GM06990 (cell line): ENCODE data around the gene CHRD.

Experiments
- DNase-seq: peaks from one replicate; pipeline ENCODE4 v3.0.0-alpha.2; 2011; ENCODE audit not compliant: insufficient read length; ENCODE audit errors: extremely low read depth
- H3K27me3 ChIP-seq: replicated peaks from 2 replicates; pipeline ENCODE4 v1.6.0; 2011; ENCODE audit warnings: low read length; ENCODE audit not compliant: control insufficient read depth, insufficient read depth
- H3K36me3 ChIP-seq: 2 replicates; pipeline ENCODE4 v1.5.1; 2011; ENCODE audit warnings: low read length; ENCODE audit not compliant: control insufficient read depth, insufficient read depth
- H3K4me3 ChIP-seq: replicated peaks from 2 replicates; pipeline ENCODE4 v1.5.1; 2011; ENCODE audit warnings: low read depth, mild to moderate bottlenecking, control low read depth, low read length
- TF ChIP-seq, protein P1 (sequence below): IDR thresholded peaks from 2 replicates; pipeline ENCODE4 v1.5.1; 2011; ENCODE audit warnings: low read length, control low read depth, mild to moderate bottlenecking, inconsistent platforms; ENCODE audit not compliant: insufficient read depth, poor library complexity, severe bottlenecking

The CHRD gene

DNA sequence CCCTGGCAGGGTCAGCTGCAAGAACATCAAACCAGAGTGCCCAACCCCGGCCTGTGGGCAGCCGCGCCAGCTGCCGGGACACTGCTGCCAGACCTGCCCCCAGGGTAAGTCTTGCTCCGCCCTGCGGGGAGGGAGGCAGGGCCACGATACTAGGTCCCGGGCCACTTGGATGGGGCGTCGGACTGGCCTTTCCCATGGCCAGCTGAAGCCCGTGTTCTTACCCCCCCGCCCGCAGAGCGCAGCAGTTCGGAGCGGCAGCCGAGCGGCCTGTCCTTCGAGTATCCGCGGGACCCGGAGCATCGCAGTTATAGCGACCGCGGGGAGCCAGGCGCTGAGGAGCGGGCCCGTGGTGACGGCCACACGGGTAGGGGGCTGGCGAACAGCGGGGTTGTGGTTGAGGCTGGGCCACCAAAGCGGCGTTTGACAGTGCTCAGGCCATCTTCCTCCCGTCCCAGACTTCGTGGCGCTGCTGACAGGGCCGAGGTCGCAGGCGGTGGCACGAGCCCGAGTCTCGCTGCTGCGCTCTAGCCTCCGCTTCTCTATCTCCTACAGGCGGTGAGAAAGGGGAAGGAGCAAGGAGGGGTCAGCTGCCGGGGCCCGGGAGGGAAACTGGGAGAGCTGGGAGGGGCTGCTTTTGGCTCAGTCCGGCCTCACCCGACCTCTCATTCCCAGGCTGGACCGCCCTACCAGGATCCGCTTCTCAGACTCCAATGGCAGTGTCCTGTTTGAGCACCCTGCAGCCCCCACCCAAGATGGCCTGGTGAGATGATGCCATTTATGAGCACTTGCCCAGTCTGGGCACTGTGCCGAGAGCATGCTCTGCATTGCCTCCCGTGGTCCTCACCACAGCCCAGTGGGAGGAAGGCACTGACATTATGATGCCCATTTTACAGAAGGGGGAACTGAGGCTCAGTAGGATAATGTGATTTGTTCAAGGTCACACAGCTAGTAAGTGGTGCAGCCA lies 1.7 kb downstream of the CHRD start:
- TF ChIP-seq, protein P1, sequence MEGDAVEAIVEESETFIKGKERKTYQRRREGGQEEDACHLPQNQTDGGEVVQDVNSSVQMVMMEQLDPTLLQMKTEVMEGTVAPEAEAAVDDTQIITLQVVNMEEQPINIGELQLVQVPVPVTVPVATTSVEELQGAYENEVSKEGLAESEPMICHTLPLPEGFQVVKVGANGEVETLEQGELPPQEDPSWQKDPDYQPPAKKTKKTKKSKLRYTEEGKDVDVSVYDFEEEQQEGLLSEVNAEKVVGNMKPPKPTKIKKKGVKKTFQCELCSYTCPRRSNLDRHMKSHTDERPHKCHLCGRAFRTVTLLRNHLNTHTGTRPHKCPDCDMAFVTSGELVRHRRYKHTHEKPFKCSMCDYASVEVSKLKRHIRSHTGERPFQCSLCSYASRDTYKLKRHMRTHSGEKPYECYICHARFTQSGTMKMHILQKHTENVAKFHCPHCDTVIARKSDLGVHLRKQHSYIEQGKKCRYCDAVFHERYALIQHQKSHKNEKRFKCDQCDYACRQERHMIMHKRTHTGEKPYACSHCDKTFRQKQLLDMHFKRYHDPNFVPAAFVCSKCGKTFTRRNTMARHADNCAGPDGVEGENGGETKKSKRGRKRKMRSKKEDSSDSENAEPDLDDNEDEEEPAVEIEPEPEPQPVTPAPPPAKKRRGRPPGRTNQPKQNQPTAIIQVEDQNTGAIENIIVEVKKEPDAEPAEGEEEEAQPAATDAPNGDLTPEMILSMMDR = no peak
- Histone ChIP-seq H3K4me3 (no peak overlapping the region), H3K27me3 (peaks cover 3% of the 10 kb centered on the region), H3K36me3 (no peaks in the 10 kb centered on the region)
- no peak for DNase-seq

DNA sequence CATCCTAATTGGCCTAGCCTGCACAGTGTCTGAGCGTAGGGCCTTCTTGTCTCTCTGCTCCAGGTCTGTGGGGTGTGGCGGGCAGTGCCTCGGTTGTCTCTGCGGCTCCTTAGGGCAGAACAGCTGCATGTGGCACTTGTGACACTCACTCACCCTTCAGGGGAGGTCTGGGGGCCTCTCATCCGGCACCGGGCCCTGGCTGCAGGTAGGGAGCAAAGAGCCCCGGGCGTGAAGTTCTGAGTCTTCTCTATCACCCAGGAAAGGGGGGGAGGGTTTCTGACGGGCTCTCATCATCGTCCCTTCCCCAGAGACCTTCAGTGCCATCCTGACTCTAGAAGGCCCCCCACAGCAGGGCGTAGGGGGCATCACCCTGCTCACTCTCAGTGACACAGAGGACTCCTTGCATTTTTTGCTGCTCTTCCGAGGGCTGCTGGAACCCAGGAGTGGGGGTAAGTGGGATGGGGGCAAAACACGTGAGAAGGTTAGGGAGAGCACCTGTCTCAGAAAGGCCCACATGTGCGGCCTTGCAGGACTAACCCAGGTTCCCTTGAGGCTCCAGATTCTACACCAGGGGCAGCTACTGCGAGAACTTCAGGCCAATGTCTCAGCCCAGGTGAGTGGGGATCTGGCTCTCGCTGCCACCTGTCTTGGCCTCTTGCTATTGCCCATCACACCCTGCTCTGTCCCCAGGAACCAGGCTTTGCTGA lies 2.6 kb downstream of the CHRD start:
- H3K4me3 ChIP-seq = no peak overlapping the region
- H3K27me3 ChIP-seq = peaks cover 3% of the 10 kb centered on the region
- TF ChIP-seq, protein P1 = no peak
- H3K36me3 ChIP-seq = no peaks in the 10 kb centered on the region
- DNase-seq = no peak

DNA sequence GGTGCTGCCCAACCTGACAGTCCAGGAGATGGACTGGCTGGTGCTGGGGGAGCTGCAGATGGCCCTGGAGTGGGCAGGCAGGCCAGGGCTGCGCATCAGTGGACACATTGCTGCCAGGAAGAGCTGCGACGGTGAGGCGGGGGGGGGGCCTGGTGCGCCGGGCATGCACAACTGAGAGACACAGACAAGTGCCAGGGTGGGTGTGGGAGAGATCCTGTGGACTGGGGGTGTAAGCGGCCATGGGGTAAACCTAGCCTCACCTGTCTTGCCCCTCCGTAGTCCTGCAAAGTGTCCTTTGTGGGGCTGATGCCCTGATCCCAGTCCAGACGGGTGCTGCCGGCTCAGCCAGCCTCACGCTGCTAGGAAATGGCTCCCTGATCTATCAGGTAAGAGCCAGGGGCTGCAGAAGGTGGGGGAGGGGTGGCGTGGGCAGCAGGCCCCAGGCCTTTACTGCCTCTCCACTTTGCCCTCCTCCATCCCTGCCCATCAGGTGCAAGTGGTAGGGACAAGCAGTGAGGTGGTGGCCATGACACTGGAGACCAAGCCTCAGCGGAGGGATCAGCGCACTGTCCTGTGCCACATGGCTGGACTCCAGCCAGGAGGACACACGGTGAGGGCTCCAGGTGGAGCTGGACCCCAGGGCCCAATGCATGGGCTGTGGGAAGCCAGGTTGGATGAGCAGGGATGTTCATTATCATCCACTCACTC lies 3.3 kb downstream of the CHRD start:
- Histone ChIP-seq H3K36me3 (no peaks in the 10 kb centered on the region), H3K27me3 (peaks cover 3% of the 10 kb centered on the region), H3K4me3 (no peak overlapping the region)
- TF ChIP-seq, protein P1 = no peak
- DNase-seq = no peak

GRCh38 chr3:184384342-184384741 lies 4.5 kb downstream of the CHRD start:
- H3K27me3 ChIP-seq = peaks cover 3% of the 10 kb centered on the region
- DNase-seq = no peak
- TF ChIP-seq, protein P1 = no peak
- H3K36me3 ChIP-seq = no peaks in the 10 kb centered on the region
- H3K4me3 ChIP-seq = no peak overlapping the region

- no peak for DNase-seq
- H3K4me3 ChIP-seq = no peak overlapping the region
- H3K27me3 ChIP-seq = peaks cover 3% of the 10 kb centered on the region
- no peaks in the 10 kb centered on the region for H3K36me3 ChIP-seq
- TF ChIP-seq, protein P1 = no peak
Measured at GRCh38 chr3:184384856-184385422, 5.1 kb downstream of the CHRD start.
